ENCODE data around the gene INTS7.
A peak's percentile ranks its signal among the peaks of the same experiment; 100 is the strongest.

The INTS7 gene

GRCh38 chr1:212077028-212077427, 41.7 kb upstream of the INTS7 start:
- TF ChIP-seq CEBPB (IDR thresholded peaks at IDR 0.05) (no peak), TEAD4 (IDR thresholded peaks at IDR 0.05) (no peak), RAD21 (IDR thresholded peaks at IDR 0.05; ENCODE audit: low read depth) (no peak)

DNA sequence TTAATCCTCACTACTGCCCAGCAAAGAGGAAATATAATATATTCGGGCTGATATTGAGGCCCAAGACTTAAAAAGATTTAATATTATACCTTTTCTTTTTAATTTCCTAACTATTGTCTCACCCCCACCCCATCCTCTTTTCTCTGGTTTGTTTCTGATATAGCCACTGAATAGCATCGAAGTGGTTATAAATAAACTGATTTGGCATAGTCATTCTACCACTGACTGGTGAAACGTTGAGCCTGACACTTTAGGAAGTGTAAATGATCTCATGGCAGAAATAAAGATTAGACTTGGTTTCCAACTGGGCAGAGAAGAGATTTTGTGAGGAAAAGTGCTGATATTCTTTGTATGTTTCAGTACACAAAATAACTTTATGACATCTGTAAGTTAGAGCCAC, 39.5 kb upstream of the INTS7 start:
- TF ChIP-seq CREB1 (IDR thresholded peaks at IDR 0.05; ENCODE audit: low read depth) (no peak), FOXM1 (IDR thresholded peaks at IDR 0.05; ENCODE audit: borderline replicate concordance, low read depth) (no peak), EP300 (IDR thresholded peaks at IDR 0.05; ENCODE audit: borderline replicate concordance) (no peak), RAD21 (IDR thresholded peaks at IDR 0.05; ENCODE audit: low read depth) (no peak), TAF1 (IDR thresholded peaks at IDR 0.05; ENCODE audit: low read depth) (no peak), TEAD4 (IDR thresholded peaks at IDR 0.05) (no peak), EGR1 (IDR thresholded peaks at IDR 0.05) (no peak)
- TF ChIP-seq, protein P1, sequence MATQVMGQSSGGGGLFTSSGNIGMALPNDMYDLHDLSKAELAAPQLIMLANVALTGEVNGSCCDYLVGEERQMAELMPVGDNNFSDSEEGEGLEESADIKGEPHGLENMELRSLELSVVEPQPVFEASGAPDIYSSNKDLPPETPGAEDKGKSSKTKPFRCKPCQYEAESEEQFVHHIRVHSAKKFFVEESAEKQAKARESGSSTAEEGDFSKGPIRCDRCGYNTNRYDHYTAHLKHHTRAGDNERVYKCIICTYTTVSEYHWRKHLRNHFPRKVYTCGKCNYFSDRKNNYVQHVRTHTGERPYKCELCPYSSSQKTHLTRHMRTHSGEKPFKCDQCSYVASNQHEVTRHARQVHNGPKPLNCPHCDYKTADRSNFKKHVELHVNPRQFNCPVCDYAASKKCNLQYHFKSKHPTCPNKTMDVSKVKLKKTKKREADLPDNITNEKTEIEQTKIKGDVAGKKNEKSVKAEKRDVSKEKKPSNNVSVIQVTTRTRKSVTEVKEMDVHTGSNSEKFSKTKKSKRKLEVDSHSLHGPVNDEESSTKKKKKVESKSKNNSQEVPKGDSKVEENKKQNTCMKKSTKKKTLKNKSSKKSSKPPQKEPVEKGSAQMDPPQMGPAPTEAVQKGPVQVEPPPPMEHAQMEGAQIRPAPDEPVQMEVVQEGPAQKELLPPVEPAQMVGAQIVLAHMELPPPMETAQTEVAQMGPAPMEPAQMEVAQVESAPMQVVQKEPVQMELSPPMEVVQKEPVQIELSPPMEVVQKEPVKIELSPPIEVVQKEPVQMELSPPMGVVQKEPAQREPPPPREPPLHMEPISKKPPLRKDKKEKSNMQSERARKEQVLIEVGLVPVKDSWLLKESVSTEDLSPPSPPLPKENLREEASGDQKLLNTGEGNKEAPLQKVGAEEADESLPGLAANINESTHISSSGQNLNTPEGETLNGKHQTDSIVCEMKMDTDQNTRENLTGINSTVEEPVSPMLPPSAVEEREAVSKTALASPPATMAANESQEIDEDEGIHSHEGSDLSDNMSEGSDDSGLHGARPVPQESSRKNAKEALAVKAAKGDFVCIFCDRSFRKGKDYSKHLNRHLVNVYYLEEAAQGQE (IDR thresholded peaks at IDR 0.05; ENCODE audit: low read depth), result no peak

DNA sequence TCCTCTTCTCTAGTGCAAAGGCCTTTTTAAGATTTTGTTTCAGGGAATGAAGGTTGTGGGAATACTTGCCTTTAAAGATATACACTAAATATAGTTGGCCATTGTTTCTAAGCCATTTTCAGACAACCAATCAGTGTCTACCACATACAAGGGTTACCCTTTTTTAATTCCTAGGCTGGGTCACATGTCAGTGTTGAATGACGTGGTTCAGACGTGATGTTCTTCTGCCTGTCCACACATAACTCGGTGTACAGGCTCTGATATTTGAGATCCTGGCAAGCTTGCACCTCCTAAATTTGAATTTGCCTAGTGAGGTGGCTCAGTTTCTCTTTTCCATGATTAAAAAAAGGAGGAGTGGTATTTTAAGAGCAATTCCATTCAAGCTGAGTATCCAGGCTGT, 39.0 kb upstream of the INTS7 start:
- no peak for TF ChIP-seq EP300 (IDR thresholded peaks at IDR 0.05; ENCODE audit: borderline replicate concordance)
- TF ChIP-seq FOXM1 (IDR thresholded peaks at IDR 0.05; ENCODE audit: borderline replicate concordance, low read depth), result no peak
- TF ChIP-seq MAX (IDR thresholded peaks at IDR 0.05), result no peak
- no peak for TF ChIP-seq RAD21 (IDR thresholded peaks at IDR 0.05; ENCODE audit: low read depth)
- TF ChIP-seq TAF1 (IDR thresholded peaks at IDR 0.05; ENCODE audit: low read depth), result no peak
- no peak for TF ChIP-seq TEAD4 (IDR thresholded peaks at IDR 0.05)
- TF ChIP-seq EGR1 (IDR thresholded peaks at IDR 0.05), result no peak
- TF ChIP-seq ZBTB7A (IDR thresholded peaks at IDR 0.05; ENCODE audit: low read depth), result no peak
- TF ChIP-seq CEBPB (IDR thresholded peaks at IDR 0.05), result no peak
- TF ChIP-seq TCF12 (IDR thresholded peaks at IDR 0.05; ENCODE audit: low read depth), result no peak
- TF ChIP-seq CREB1 (IDR thresholded peaks at IDR 0.05; ENCODE audit: low read depth), result no peak

GRCh38 chr1:212073490-212073889, 38.1 kb upstream of the INTS7 start:
- TF ChIP-seq NFIC (IDR thresholded peaks at IDR 0.05), result no peak
- TF ChIP-seq FOXM1 (IDR thresholded peaks at IDR 0.05; ENCODE audit: borderline replicate concordance, low read depth), result no peak
- no peak for TF ChIP-seq RAD21 (IDR thresholded peaks at IDR 0.05; ENCODE audit: low read depth)
- no peak for TF ChIP-seq TEAD4 (IDR thresholded peaks at IDR 0.05)
- no peak for TF ChIP-seq YY1 (IDR thresholded peaks at IDR 0.05; ENCODE audit: low read depth)

DNA sequence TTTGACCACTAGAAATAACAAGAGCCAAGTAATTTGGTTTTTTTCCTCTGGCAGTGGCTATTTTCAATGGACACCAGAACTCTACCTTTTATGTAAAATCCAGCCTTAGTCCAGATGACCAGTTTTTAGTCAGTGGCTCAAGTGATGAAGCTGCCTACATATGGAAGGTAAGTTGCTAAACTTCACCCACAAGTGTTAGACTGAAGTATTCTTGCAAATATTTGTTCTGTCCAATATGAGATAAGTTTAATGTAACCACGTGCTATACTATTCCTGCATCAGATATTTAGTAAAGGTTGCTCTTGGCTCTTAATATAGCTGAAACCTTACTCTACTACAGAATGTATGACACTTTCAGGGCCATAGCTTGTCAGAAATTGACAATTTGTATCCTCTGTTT, 36.7 kb upstream of the INTS7 start:
- TF ChIP-seq MAX (IDR thresholded peaks at IDR 0.05), result no peak
- TF ChIP-seq, protein P1 (IDR thresholded peaks at IDR 0.05; ENCODE audit: low read depth), result no peak
- TF ChIP-seq EGR1 (IDR thresholded peaks at IDR 0.05), result no peak
- TF ChIP-seq TCF12 (IDR thresholded peaks at IDR 0.05; ENCODE audit: low read depth), result no peak
- TF ChIP-seq RAD21 (IDR thresholded peaks at IDR 0.05; ENCODE audit: low read depth), result no peak
- TF ChIP-seq USF1 (IDR thresholded peaks at IDR 0.05), result no peak
- TF ChIP-seq EP300 (IDR thresholded peaks at IDR 0.05; ENCODE audit: borderline replicate concordance), result no peak
- no peak for TF ChIP-seq FOXM1 (IDR thresholded peaks at IDR 0.05; ENCODE audit: borderline replicate concordance, low read depth)
- no peak for TF ChIP-seq CEBPB (IDR thresholded peaks at IDR 0.05)
- no peak for TF ChIP-seq TAF1 (IDR thresholded peaks at IDR 0.05; ENCODE audit: low read depth)
- TF ChIP-seq YY1 (IDR thresholded peaks at IDR 0.05; ENCODE audit: low read depth), result no peak
- no peak for TF ChIP-seq CREB1 (IDR thresholded peaks at IDR 0.05; ENCODE audit: low read depth)
- TF ChIP-seq ZBTB7A (IDR thresholded peaks at IDR 0.05; ENCODE audit: low read depth), result no peak
- no peak for TF ChIP-seq TEAD4 (IDR thresholded peaks at IDR 0.05)
- no peak for TF ChIP-seq NFIC (IDR thresholded peaks at IDR 0.05)

DNA sequence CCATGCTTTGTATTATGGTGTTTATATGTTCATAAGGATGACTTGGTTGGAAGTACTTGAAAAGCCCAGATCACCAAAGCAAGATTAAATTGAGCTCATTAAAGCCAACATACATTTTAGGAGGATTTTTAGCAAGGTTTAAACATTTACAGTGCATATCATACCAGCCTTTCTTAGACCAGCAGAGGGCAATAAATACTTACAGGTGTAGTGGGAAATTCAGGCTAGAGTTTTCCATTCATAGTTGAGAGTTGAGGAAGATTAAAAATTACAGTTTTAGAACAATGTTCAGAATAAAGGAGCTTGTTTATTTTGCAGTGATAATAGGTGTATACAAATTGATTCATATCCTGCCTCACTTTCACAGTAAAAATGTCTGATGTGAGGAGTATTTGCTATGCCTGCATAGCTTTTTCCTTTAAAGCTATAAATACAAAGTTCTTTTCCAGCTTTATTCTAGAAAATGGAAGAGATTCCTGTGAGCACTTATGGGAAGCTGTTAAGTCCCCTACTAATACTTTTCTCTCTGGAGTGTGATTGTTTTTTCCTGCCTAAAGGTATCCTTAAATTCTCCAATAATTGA, 35.5 kb upstream of the INTS7 start:
- TF ChIP-seq TAF1 (IDR thresholded peaks at IDR 0.05; ENCODE audit: low read depth) (no peak), RAD21 (IDR thresholded peaks at IDR 0.05; ENCODE audit: low read depth) (peak; percentile 68), MAX (IDR thresholded peaks at IDR 0.05) (no peak)

DNA sequence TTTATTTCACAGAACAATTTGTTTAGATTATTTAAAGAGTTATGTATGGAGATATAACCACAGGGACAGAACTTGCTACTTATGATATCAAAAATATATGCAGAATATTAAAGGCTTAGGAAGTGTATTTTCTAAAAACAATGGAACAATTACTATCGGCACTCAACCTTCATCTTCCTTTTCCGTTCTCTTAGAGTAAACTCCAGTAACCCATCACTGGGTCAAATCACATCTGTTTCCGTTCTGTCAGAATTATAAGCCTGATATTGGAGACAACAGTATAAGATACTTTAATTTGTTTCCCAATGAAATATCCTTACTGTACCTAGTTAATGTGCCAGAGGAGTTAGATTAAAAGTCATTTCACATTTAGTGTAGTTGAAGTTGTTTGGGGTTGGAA, 32.4 kb upstream of the INTS7 start:
- TF ChIP-seq NFIC (IDR thresholded peaks at IDR 0.05), result no peak
- no peak for TF ChIP-seq ZBTB7A (IDR thresholded peaks at IDR 0.05; ENCODE audit: low read depth)
- TF ChIP-seq CREB1 (IDR thresholded peaks at IDR 0.05; ENCODE audit: low read depth), result no peak
- TF ChIP-seq YY1 (IDR thresholded peaks at IDR 0.05; ENCODE audit: low read depth), result no peak
- TF ChIP-seq, protein P1 (IDR thresholded peaks at IDR 0.05; ENCODE audit: low read depth), result no peak
- TF ChIP-seq TEAD4 (IDR thresholded peaks at IDR 0.05), result no peak
- TF ChIP-seq USF1 (IDR thresholded peaks at IDR 0.05), result no peak
- TF ChIP-seq EGR1 (IDR thresholded peaks at IDR 0.05), result no peak
- TF ChIP-seq FOXM1 (IDR thresholded peaks at IDR 0.05; ENCODE audit: borderline replicate concordance, low read depth), result no peak
- no peak for TF ChIP-seq EP300 (IDR thresholded peaks at IDR 0.05; ENCODE audit: borderline replicate concordance)
- TF ChIP-seq MAX (IDR thresholded peaks at IDR 0.05), result no peak
- no peak for TF ChIP-seq RAD21 (IDR thresholded peaks at IDR 0.05; ENCODE audit: low read depth)
- TF ChIP-seq TCF12 (IDR thresholded peaks at IDR 0.05; ENCODE audit: low read depth), result no peak
- TF ChIP-seq CEBPB (IDR thresholded peaks at IDR 0.05), result no peak
- no peak for TF ChIP-seq TAF1 (IDR thresholded peaks at IDR 0.05; ENCODE audit: low read depth)
